ENCODE measurements around the gene MRI1. TPM values are rescaled to one million over a fixed set of nuclear protein-coding genes. Genes with fewer than 3 reads are reported as not detected.

Gene MRI1
- total RNA-seq, 4 donors from 2014 or later, result 63.0 to 304 (median 99.2) TPM

DNA sequence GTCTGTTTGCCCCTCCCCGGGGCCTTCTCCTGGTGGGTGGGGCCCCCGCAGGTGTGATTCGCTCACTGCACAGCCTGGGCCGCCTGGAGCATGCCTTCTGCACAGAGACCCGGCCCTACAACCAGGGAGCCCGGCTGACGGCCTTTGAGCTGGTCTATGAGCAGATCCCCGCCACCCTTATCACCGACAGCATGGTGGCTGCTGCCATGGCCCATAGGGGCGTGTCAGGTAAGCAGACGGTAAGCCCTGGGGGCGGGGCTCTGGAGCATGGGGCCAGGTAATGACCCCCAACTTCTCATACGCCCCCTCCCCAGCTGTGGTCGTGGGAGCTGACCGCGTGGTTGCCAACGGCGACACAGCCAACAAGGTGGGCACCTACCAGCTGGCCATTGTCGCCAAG lies 4.2 kb downstream of the MRI1 start:
- TF ChIP-seq, protein P1, sequence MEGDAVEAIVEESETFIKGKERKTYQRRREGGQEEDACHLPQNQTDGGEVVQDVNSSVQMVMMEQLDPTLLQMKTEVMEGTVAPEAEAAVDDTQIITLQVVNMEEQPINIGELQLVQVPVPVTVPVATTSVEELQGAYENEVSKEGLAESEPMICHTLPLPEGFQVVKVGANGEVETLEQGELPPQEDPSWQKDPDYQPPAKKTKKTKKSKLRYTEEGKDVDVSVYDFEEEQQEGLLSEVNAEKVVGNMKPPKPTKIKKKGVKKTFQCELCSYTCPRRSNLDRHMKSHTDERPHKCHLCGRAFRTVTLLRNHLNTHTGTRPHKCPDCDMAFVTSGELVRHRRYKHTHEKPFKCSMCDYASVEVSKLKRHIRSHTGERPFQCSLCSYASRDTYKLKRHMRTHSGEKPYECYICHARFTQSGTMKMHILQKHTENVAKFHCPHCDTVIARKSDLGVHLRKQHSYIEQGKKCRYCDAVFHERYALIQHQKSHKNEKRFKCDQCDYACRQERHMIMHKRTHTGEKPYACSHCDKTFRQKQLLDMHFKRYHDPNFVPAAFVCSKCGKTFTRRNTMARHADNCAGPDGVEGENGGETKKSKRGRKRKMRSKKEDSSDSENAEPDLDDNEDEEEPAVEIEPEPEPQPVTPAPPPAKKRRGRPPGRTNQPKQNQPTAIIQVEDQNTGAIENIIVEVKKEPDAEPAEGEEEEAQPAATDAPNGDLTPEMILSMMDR (IDR thresholded peaks at IDR 0.05), result no peak
- TF ChIP-seq EP300 (IDR thresholded peaks at IDR 0.05; ENCODE audit: low read depth) (no peak), POLR2AphosphoS5 (IDR thresholded peaks at IDR 0.05) (no peak), POLR2A (IDR thresholded peaks at IDR 0.05) (no peak)
- 89% methylated on average over 16 of the region's 19 CpGs; no CpG with 5 or more reads in 1 of the 2 donors for WGBS, 2 donors (ENCODE audit: low coverage in 1 of 2)
- H3K36me3 ChIP-seq, result peaks cover 0 to 22% (median 11%) of the 10 kb centered on the region in 4 donors
- H3K9me3 ChIP-seq, result no peaks in the 10 kb centered on the region
- in situ Hi-C loops (cut with MboI; ENCODE audit: low pct_ligation_motif_present in 1 of 4, low pct_unique_long_range_greater_than_20kb in 1 of 4, low sequenced_read_pairs in 3 of 4), result loop anchor here in 1 of 4 donors (25.0 kb wide), 1 partner anchor 94 kb away; no protein-coding TSS in a partner anchor
- H3K27me3 ChIP-seq, result no peaks in the 10 kb centered on the region
- intact Hi-C loops (cut with DNase I; ENCODE audit: low total_unique reads), result loop anchor here (10.0 kb wide), 1 partner anchor 96 kb away; no protein-coding TSS in a partner anchor
- no peak overlapping the region for H3K27ac ChIP-seq
- peaks cover 7 to 18% (median 14%) of the 10 kb centered on the region in 4 donors for H3K4me1 ChIP-seq
- DNase-seq, result no peak
- no peak overlapping the region for H3K4me3 ChIP-seq

DNA sequence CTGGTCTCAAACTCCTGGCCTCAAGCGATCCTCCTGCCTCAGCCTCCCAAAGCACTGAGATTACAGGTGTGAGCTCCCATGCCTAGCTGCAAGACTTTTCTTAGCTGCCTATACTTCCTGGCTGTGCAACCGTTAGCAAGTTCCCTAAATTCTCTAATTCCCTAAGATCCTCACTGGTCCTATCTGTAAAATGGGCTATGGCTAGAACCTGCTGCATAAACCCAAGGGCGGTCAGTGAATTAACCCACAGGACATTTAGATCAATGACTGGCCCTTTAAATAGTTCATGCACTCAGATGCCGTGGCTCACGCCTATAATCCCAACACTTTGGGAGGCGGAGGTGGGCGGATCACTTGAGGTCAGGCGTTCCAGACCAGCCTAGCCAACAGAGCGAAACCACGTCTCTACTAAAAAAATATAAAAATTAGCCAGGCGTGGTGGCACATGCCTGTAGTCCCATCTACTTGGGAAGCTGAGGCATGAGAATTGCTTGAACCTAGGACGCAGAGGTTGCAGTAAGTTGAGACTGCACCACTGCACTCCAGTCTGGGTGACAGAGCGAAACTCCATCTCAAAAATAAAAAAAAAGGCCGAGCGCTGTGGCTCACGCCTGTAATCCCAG lies 5.8 kb downstream of the MRI1 start:
- DNase-seq, result no peak
- in situ Hi-C loops (cut with MboI; ENCODE audit: low pct_ligation_motif_present in 1 of 4, low pct_unique_long_range_greater_than_20kb in 1 of 4, low sequenced_read_pairs in 3 of 4), result loop anchor here in 1 of 4 donors (25.0 kb wide), 1 partner anchor 92 kb away; no protein-coding TSS in a partner anchor
- intact Hi-C loops (cut with DNase I; ENCODE audit: low total_unique reads), result no loop called here

DNA sequence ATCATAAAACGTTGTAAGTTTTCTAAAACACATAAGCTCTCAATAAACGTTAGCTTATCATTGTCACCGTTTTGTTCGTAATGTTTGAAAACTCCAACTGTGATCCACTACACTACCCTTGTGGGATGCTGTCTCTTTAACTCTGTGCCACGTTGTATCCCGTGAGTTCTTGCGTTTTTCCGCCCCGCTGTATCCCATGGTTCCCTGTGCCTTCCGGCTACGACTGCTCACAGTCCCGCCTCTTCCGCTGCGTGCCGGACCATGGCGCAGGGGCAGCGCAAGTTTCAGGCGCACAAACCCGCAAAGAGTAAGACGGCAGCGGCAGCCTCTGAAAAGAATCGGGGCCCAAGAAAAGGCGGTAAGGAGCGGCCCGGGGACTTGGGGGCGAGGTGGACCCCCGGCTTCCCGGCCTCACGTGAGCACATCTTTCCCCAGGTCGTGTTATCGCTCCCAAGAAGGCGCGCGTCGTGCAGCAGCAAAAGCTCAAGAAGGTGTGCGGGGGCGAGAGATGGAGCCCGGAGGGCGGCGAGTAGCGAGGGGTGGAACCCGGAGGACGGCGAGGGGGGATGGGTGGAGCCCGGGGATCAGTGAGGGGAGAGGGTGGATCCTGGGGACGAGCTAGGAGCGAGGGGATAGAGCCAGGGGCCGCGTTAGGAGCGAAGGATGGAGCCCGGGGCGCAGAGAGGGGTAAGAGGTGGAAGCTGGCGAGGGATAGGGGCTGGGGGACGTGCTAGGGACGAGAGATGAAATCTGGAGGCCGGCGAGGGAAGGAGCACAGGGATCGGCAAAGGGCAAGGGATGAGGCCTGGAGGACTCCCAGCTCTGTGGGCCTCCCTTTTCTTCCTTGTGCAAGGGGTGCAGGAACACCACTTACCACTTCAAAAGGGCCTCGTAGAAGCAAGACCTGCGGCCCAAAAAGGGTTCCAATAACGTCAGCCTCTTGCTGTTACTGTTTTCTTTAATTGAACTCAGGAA lies 10.2 kb downstream of the MRI1 start, which contains the start of gene C19orf53:
C19orf53 (plus strand) TSS at position 240 of the 975 bp plus-strand sequence; CDS start at position 262, 22 bp downstream.
- Histone ChIP-seq H3K9me3 (no peaks in the 10 kb centered on the region), H3K4me1 (peaks cover 11 to 17% (median 14%) of the 10 kb centered on the region in 4 donors), H3K27me3 (no peaks in the 10 kb centered on the region), H3K27ac (peak within 1 kb of the TSS; percentile 94 to 97 (median 96)), H3K4me3 (peak within 1 kb of the TSS; percentile 96 to 99 (median 98)), H3K36me3 (peaks cover 0 to 21% (median 8%) of the 10 kb centered on the region in 4 donors)
- WGBS, 2 donors (ENCODE audit: low coverage in 1 of 2), result 0% methylated on average over 12 to 57 of the region's 61 CpGs
- peak; percentile 92 for DNase-seq
- peak; percentile 96 for TF ChIP-seq POLR2A (IDR thresholded peaks at IDR 0.05)
- TF ChIP-seq EP300 (IDR thresholded peaks at IDR 0.05; ENCODE audit: low read depth), result no peak
- TF ChIP-seq, protein P1 (IDR thresholded peaks at IDR 0.05), result no peak
- peak; percentile 98 to 99 (median 98) for TF ChIP-seq POLR2AphosphoS5 (IDR thresholded peaks at IDR 0.05)
- intact Hi-C loops (cut with DNase I; ENCODE audit: low total_unique reads) (no loop called here), in situ Hi-C loops (cut with MboI; ENCODE audit: low pct_ligation_motif_present in 1 of 4, low pct_unique_long_range_greater_than_20kb in 1 of 4, low sequenced_read_pairs in 3 of 4) (loop anchor here in 1 of 4 donors (25.0 kb wide), 1 partner anchor 88 kb away; no protein-coding TSS in a partner anchor)

More for the DNA sequence above, 5.8 kb downstream of the MRI1 start:
- Histone ChIP-seq H3K27me3 (no peaks in the 10 kb centered on the region), H3K36me3 (peaks cover 0 to 22% (median 11%) of the 10 kb centered on the region in 4 donors), H3K4me1 (peaks cover 10 to 17% (median 13%) of the 10 kb centered on the region in 4 donors), H3K4me3 (no peak overlapping the region), H3K9me3 (no peaks in the 10 kb centered on the region), H3K27ac (no peak overlapping the region)
- WGBS, 2 donors (ENCODE audit: low coverage in 1 of 2), result 81 to 90% methylated on average over 4 to 16 of the region's 16 CpGs
- TF ChIP-seq, protein P1 (IDR thresholded peaks at IDR 0.05), result no peak
- TF ChIP-seq POLR2AphosphoS5 (IDR thresholded peaks at IDR 0.05) (no peak), POLR2A (IDR thresholded peaks at IDR 0.05) (no peak), EP300 (IDR thresholded peaks at IDR 0.05; ENCODE audit: low read depth) (no peak)

Measured in transverse colon (tissue), 4 donors.